ENCODE measurements around the gene AIRE. TPM values are rescaled to one million over a fixed set of nuclear protein-coding genes. Genes with fewer than 3 reads are reported as not detected.

Gene AIRE
- total RNA-seq, 1 donor from 2014 or later, result not detected

- no peaks in the 10 kb centered on the region for H3K36me3 Mint-ChIP-seq (ENCODE audit: insufficient read depth)
- H3K4me1 Mint-ChIP-seq (ENCODE audit: low read depth), result no peaks in the 10 kb centered on the region
- no peak overlapping the region for H3K27ac Mint-ChIP-seq
- no peaks in the 10 kb centered on the region for H3K9me3 Mint-ChIP-seq (ENCODE audit: low read depth)
- H3K27me3 Mint-ChIP-seq, result no peaks in the 10 kb centered on the region
- no peak for DNase-seq (ENCODE audit: low spot score, unreplicated experiment)
- no peak for TF ChIP-seq CTCF (IDR thresholded peaks at IDR 0.05; ENCODE audit: unreplicated experiment)
- H3K4me3 Mint-ChIP-seq (ENCODE audit: low read depth), result no peak overlapping the region
These were observed 41.3 kb downstream of the AIRE start for GRCh38 chr21:44326716-44327602.

- H3K9me3 Mint-ChIP-seq (ENCODE audit: low read depth), result no peaks in the 10 kb centered on the region
- no peaks in the 10 kb centered on the region for H3K27me3 Mint-ChIP-seq
- H3K4me3 Mint-ChIP-seq (ENCODE audit: low read depth), result no peak overlapping the region
- no peak for TF ChIP-seq CTCF (IDR thresholded peaks at IDR 0.05; ENCODE audit: unreplicated experiment)
- H3K36me3 Mint-ChIP-seq (ENCODE audit: insufficient read depth), result no peaks in the 10 kb centered on the region
- no peaks in the 10 kb centered on the region for H3K4me1 Mint-ChIP-seq (ENCODE audit: low read depth)
- no peak for DNase-seq (ENCODE audit: low spot score, unreplicated experiment)
- no peak overlapping the region for H3K27ac Mint-ChIP-seq
These were observed 41.9 kb downstream of the AIRE start for GRCh38 chr21:44327603-44327974.

GRCh38 chr21:44328242-44328895 is 42.7 kb downstream of the AIRE start:
- no peaks in the 10 kb centered on the region for H3K4me1 Mint-ChIP-seq (ENCODE audit: low read depth)
- no peaks in the 10 kb centered on the region for H3K9me3 Mint-ChIP-seq (ENCODE audit: low read depth)
- TF ChIP-seq CTCF (IDR thresholded peaks at IDR 0.05; ENCODE audit: unreplicated experiment), result no peak
- DNase-seq (ENCODE audit: low spot score, unreplicated experiment), result no peak
- no peak overlapping the region for H3K4me3 Mint-ChIP-seq (ENCODE audit: low read depth)
- no peak overlapping the region for H3K27ac Mint-ChIP-seq
- H3K27me3 Mint-ChIP-seq, result no peaks in the 10 kb centered on the region
- H3K36me3 Mint-ChIP-seq (ENCODE audit: insufficient read depth), result peaks cover 1% of the 10 kb centered on the region

GRCh38 chr21:44329086-44329889 is 43.6 kb downstream of the AIRE start:
- TF ChIP-seq CTCF (IDR thresholded peaks at IDR 0.05; ENCODE audit: unreplicated experiment), result no peak
- Mint-ChIP-seq H3K27ac (peak overlapping the region; percentile 73), H3K27me3 (no peaks in the 10 kb centered on the region), H3K36me3 (ENCODE audit: insufficient read depth) (peaks cover 1% of the 10 kb centered on the region), H3K4me1 (ENCODE audit: low read depth) (no peaks in the 10 kb centered on the region), H3K4me3 (ENCODE audit: low read depth) (no peak overlapping the region), H3K9me3 (ENCODE audit: low read depth) (no peaks in the 10 kb centered on the region)
- no peak for DNase-seq (ENCODE audit: low spot score, unreplicated experiment)

Data from progenitor cell of endocrine pancreas (in vitro differentiated cells).